GM12801 (cell line): ENCODE results near the gene MCM6.

Experiments used
- TF ChIP-seq, protein P1 (sequence below): IDR thresholded peaks from one replicate; pipeline ENCODE4 v1.5.1; 2011; ENCODE audit warnings: control low read depth; ENCODE audit not compliant: insufficient read length; ENCODE audit errors: extremely low read depth

MCM6 gene

GRCh38 chr2:135818937-135819610 lies 57.2 kb downstream of the MCM6 start:
- TF ChIP-seq, protein P1, sequence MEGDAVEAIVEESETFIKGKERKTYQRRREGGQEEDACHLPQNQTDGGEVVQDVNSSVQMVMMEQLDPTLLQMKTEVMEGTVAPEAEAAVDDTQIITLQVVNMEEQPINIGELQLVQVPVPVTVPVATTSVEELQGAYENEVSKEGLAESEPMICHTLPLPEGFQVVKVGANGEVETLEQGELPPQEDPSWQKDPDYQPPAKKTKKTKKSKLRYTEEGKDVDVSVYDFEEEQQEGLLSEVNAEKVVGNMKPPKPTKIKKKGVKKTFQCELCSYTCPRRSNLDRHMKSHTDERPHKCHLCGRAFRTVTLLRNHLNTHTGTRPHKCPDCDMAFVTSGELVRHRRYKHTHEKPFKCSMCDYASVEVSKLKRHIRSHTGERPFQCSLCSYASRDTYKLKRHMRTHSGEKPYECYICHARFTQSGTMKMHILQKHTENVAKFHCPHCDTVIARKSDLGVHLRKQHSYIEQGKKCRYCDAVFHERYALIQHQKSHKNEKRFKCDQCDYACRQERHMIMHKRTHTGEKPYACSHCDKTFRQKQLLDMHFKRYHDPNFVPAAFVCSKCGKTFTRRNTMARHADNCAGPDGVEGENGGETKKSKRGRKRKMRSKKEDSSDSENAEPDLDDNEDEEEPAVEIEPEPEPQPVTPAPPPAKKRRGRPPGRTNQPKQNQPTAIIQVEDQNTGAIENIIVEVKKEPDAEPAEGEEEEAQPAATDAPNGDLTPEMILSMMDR: no peak

DNA sequence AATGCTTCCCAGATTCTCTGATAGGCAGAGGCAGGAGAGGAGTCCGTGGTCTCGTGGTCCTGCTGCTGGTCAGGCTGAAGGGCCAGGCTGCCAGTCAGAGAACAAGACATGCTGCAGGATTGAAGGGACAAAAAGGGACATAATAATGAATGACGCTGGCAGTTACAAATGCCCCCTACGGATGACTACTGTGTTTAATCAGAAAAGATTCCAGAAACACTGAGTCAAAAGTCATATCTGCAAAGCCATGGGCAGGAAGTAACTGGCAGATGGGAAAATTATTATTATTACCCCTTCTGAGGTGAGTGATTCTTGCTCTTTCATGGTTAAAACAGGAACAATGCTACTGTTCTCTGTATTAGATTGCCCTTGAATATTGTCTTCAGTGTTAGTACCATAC lies 58.3 kb downstream of the MCM6 start:
- TF ChIP-seq, protein P1: no peak

GRCh38 chr2:135817466-135817865 lies 58.8 kb downstream of the MCM6 start:
- TF ChIP-seq, protein P1: no peak

GRCh38 chr2:135815269-135815668 lies 61.0 kb downstream of the MCM6 start:
- TF ChIP-seq, protein P1: no peak

DNA sequence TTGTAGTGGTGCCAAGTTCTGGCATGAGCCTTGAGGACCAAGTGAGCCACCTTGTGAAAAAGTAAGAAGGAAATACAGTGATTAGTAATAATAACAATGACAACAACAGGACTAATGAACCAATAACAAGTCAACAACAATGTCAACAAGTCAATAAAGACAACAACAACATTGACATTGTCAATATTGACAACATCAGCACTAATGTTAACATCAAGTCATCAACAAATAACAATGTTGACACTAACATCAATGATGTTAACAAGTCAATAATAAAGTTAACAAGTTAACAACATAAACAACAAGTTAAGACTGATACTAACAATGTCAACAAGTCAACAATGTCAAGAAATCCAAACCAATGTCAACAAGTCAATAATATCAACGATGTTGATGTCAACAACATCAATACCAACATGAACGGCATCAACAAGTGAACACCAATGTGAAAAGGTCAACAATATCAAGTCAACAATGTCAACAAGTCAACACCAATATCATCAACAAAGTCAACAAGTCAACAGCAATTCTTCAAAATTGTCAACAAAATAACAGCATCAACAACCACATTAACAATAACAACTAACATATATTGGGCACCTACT lies 63.2 kb downstream of the MCM6 start:
- TF ChIP-seq, protein P1: no peak

GRCh38 chr2:135803278-135803677 lies 73.0 kb downstream of the MCM6 start:
- TF ChIP-seq, protein P1: no peak

DNA sequence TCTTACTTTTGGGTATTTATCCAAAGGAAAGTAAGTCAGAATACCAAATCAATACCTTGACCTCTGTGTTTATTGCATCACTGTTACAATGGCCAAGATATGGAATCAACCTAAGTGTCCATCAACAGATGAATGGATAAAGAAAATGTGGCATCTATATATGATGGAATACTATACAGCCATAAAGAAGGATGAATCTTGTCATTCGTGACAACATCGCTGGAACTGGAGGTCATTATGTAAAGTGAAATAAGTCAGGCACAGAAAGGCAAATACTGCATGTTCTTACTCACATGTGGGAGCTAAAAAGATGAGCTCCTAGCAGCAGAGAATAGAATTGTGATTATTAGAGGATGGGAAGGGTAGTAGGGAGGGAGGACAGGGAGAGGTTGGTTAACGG lies 73.9 kb downstream of the MCM6 start:
- TF ChIP-seq, protein P1: no peak
